ENCODE results near the gene MAIP1.

MAIP1 gene

GRCh38 chr2:199977984-199978415 lies 22.6 kb downstream of the MAIP1 start:
- H3K9ac ChIP-seq: no peak overlapping the region
- H3K27me3 ChIP-seq: no peaks in the 10 kb centered on the region
- no peak overlapping the region for H3K27ac ChIP-seq
- no peak for TF ChIP-seq Cebpa-rat (IDR thresholded peaks at IDR 0.05)
- 0 out of 22 replicates have a peak, but pooled peaks cover 0 to 5% (median 0%) of the 10 kb centered on the region in 11 experiments for H3K9me3 ChIP-seq (replicated peaks in 1 of 11)
- peaks cover 0 to 15% (median 6%) of the 10 kb centered on the region in 10 experiments; a peak in 11 of 20 replicates for H3K4me1 ChIP-seq
- H4K20me1 ChIP-seq: no peaks in the 10 kb centered on the region
- peaks cover 0 to 8% (median 3%) of the 10 kb centered on the region in 11 experiments; a peak in 4 of 22 replicates for H3K36me3 ChIP-seq
- H3K4me3 ChIP-seq: no peak overlapping the region
- H3K4me2 ChIP-seq: peak overlapping the region in 2 of 11 experiments; percentile 6 to 32; a peak in 3 of 22 replicates

- no peak for TF ChIP-seq Cebpa-rat (IDR thresholded peaks at IDR 0.05)
- Histone ChIP-seq H3K36me3 (peaks cover 0 to 4% (median 1%) of the 10 kb centered on the region in 11 experiments; a peak in 4 of 22 replicates), H3K27ac (no peak overlapping the region), H3K27me3 (no peaks in the 10 kb centered on the region), H3K4me1 (peaks cover 0 to 15% (median 6%) of the 10 kb centered on the region in 10 experiments; a peak in 11 of 20 replicates), H3K4me3 (no peak overlapping the region), H3K9me3 (replicated peaks in 1 of 11) (0 out of 22 replicates have a peak, but pooled peaks cover 0 to 5% (median 0%) of the 10 kb centered on the region in 11 experiments), H4K20me1 (no peaks in the 10 kb centered on the region), H3K9ac (no peak overlapping the region), H3K4me2 (no peak overlapping the region)
Observed at GRCh38 chr2:199979398-199979797, 24.0 kb downstream of the MAIP1 start.

GRCh38 chr2:199979832-199980628 lies 24.6 kb downstream of the MAIP1 start:
- Histone ChIP-seq H3K4me3 (no peak overlapping the region), H3K36me3 (no peaks in the 10 kb centered on the region; a peak in 1 of 22 replicates), H3K9me3 (replicated peaks in 1 of 11) (0 out of 22 replicates have a peak, but pooled peaks cover 0 to 5% (median 0%) of the 10 kb centered on the region in 11 experiments), H3K4me2 (no peak overlapping the region), H3K27ac (no peak overlapping the region), H3K9ac (no peak overlapping the region), H4K20me1 (no peaks in the 10 kb centered on the region), H3K27me3 (no peaks in the 10 kb centered on the region), H3K4me1 (peaks cover 0 to 15% (median 6%) of the 10 kb centered on the region in 10 experiments; a peak in 13 of 20 replicates)
- TF ChIP-seq Cebpa-rat (IDR thresholded peaks at IDR 0.05): no peak

GRCh38 chr2:199982126-199982843 lies 26.9 kb downstream of the MAIP1 start:
- H3K9ac ChIP-seq: no peak overlapping the region
- no peaks in the 10 kb centered on the region for H4K20me1 ChIP-seq
- no peak overlapping the region for H3K27ac ChIP-seq
- no peak for TF ChIP-seq Cebpa-rat (IDR thresholded peaks at IDR 0.05)
- H3K4me1 ChIP-seq: peaks cover 14 to 29% (median 23%) of the 10 kb centered on the region in 10 experiments
- no peaks in the 10 kb centered on the region for H3K36me3 ChIP-seq
- H3K4me3 ChIP-seq: no peak overlapping the region
- H3K4me2 ChIP-seq: no peak overlapping the region
- H3K27me3 ChIP-seq: no peaks in the 10 kb centered on the region
- H3K9me3 ChIP-seq (replicated peaks in 1 of 11): no peaks in the 10 kb centered on the region

- Histone ChIP-seq H3K4me3 (no peak overlapping the region), H3K9me3 (replicated peaks in 1 of 11) (no peaks in the 10 kb centered on the region), H3K4me2 (no peak overlapping the region), H3K36me3 (no peaks in the 10 kb centered on the region), H3K27me3 (no peaks in the 10 kb centered on the region), H3K9ac (no peak overlapping the region), H3K4me1 (peaks cover 14 to 37% (median 34%) of the 10 kb centered on the region in 10 experiments), H4K20me1 (no peaks in the 10 kb centered on the region), H3K27ac (no peak overlapping the region)
- no peak for TF ChIP-seq Cebpa-rat (IDR thresholded peaks at IDR 0.05)
Observed at GRCh38 chr2:199983534-199983933, 28.2 kb downstream of the MAIP1 start.

GRCh38 chr2:199984159-199984558 lies 28.8 kb downstream of the MAIP1 start:
- Histone ChIP-seq H3K27ac (no peak overlapping the region), H3K36me3 (no peaks in the 10 kb centered on the region), H3K4me2 (no peak overlapping the region), H3K9me3 (replicated peaks in 1 of 11) (no peaks in the 10 kb centered on the region), H3K4me3 (no peak overlapping the region), H4K20me1 (no peaks in the 10 kb centered on the region), H3K4me1 (peaks cover 16 to 42% (median 38%) of the 10 kb centered on the region in 10 experiments), H3K9ac (no peak overlapping the region), H3K27me3 (no peaks in the 10 kb centered on the region)
- no peak for TF ChIP-seq Cebpa-rat (IDR thresholded peaks at IDR 0.05)

GRCh38 chr2:199984755-199985154 lies 29.4 kb downstream of the MAIP1 start:
- no peaks in the 10 kb centered on the region for H3K27me3 ChIP-seq
- H3K9me3 ChIP-seq (replicated peaks in 1 of 11): no peaks in the 10 kb centered on the region
- no peak overlapping the region for H3K9ac ChIP-seq
- no peaks in the 10 kb centered on the region for H4K20me1 ChIP-seq
- no peak overlapping the region for H3K4me3 ChIP-seq
- H3K4me1 ChIP-seq: peaks cover 16 to 48% (median 44%) of the 10 kb centered on the region in 10 experiments
- no peak overlapping the region; a peak in 1 of 22 replicates for H3K4me2 ChIP-seq
- no peaks in the 10 kb centered on the region for H3K36me3 ChIP-seq
- TF ChIP-seq Cebpa-rat (IDR thresholded peaks at IDR 0.05): no peak
- H3K27ac ChIP-seq: no peak overlapping the region

GRCh38 chr2:199985625-199986207 lies 30.3 kb downstream of the MAIP1 start:
- no peak for TF ChIP-seq Cebpa-rat (IDR thresholded peaks at IDR 0.05)
- Histone ChIP-seq H3K4me1 (peaks cover 16 to 58% (median 54%) of the 10 kb centered on the region in 10 experiments), H4K20me1 (no peaks in the 10 kb centered on the region), H3K27ac (peak overlapping the region in 9 of 11 experiments; percentile 20 to 67 (median 54); a peak in 13 of 22 replicates), H3K4me3 (no peak overlapping the region), H3K9me3 (replicated peaks in 1 of 11) (no peaks in the 10 kb centered on the region), H3K4me2 (peak overlapping the region in 8 of 11 experiments; percentile 2 to 83 (median 60); a peak in 12 of 22 replicates), H3K9ac (no peak overlapping the region), H3K36me3 (no peaks in the 10 kb centered on the region), H3K27me3 (no peaks in the 10 kb centered on the region)

Measured in BLaER1 treated with 17β-estradiol and CSF1 and Interleukin-3, amounts not matched to agents 10 nM and 100 nM (cell line).